Keratinocyte (primary cell): ENCODE measurements around the gene MAGIX. TPM values are rescaled to one million over a fixed set of nuclear protein-coding genes. Genes with fewer than 3 reads are reported as not detected.

Experiments
- DNase-seq: peaks from one replicate; pipeline ENCODE4 v3.0.0-alpha.2; 2011; ENCODE audit warnings: low read depth, missing footprints, low spot score
- FAIRE-seq: peaks from 2 replicates; lab custom pipeline; 2011; peaks lifted over from hg19 to GRCh38; lab: Jason Lieb, UNC
- H2AFZ ChIP-seq: 2 replicates; pipeline ENCODE4 v1.6.0; 2012; ENCODE audit warnings: low read length, control low read depth, inconsistent platforms; ENCODE audit not compliant: control insufficient read depth
- H3K27ac ChIP-seq: 2 replicates; pipeline ENCODE4 v1.5.1; 2011; ENCODE audit warnings: low read length; ENCODE audit not compliant: control insufficient read depth, insufficient read depth
- H3K27me3 ChIP-seq: 3 replicates; pipeline ENCODE4 v1.6.0; 2011; ENCODE audit warnings: low read length; ENCODE audit not compliant: control insufficient read depth, insufficient read depth; ENCODE audit errors: extremely low read depth
- H3K36me3 ChIP-seq, 2 experiments: 2 replicates in 1 of 2; 3 replicates in 1 of 2; pipeline ENCODE4 v1.5.1; 2011; ENCODE audit warnings: low read length in 2 of 2, mild to moderate bottlenecking in 1 of 2; ENCODE audit not compliant: control insufficient read depth in 2 of 2, insufficient read depth in 2 of 2; ENCODE audit errors: extremely low read depth in 1 of 2
- H3K4me1 ChIP-seq: 3 replicates; pipeline ENCODE4 v1.5.1; 2011; ENCODE audit warnings: low read length; ENCODE audit not compliant: control insufficient read depth, insufficient read depth; ENCODE audit errors: extremely low read depth
- H3K4me2 ChIP-seq: 3 replicates; pipeline ENCODE4 v1.6.0; 2011; ENCODE audit warnings: low read depth, low read length; ENCODE audit not compliant: control insufficient read depth, insufficient read depth; ENCODE audit errors: extremely low read depth
- H3K4me3 ChIP-seq, 3 experiments: fragments of 200-600 bp in 1 of 3; sonication (generic) in 1 of 3; 2 replicates in 2 of 3; 3 replicates in 1 of 3; pipeline ENCODE4 v1.5.1; 2011 to 2016; ENCODE audit warnings: low read length in 3 of 3, mild to moderate bottlenecking in 3 of 3, control low read depth in 2 of 3, inconsistent platforms in 1 of 3, low read depth in 1 of 3, mixed read lengths in 1 of 3, mixed run types in 1 of 3, moderate library complexity in 1 of 3; ENCODE audit not compliant: control insufficient read depth in 2 of 3, insufficient read depth in 2 of 3; ENCODE audit errors: extremely low read depth in 1 of 3
- H3K79me2 ChIP-seq: 2 replicates; pipeline ENCODE4 v1.6.0; 2012; ENCODE audit warnings: low read length; ENCODE audit not compliant: control insufficient read depth, insufficient read depth
- H3K9ac ChIP-seq: 3 replicates; pipeline ENCODE4 v1.6.0; 2011; ENCODE audit warnings: low read length; ENCODE audit not compliant: control insufficient read depth, insufficient read depth; ENCODE audit errors: extremely low read depth
- H3K9me1 ChIP-seq: 3 replicates; pipeline ENCODE4 v1.6.0; 2011; ENCODE audit warnings: low read length; ENCODE audit not compliant: control insufficient read depth, insufficient read depth; ENCODE audit errors: extremely low read depth
- H3K9me3 ChIP-seq: 2 replicates; pipeline ENCODE4 v1.5.1; 2012; ENCODE audit warnings: low read depth, low read length; ENCODE audit not compliant: control insufficient read depth
- H4K20me1 ChIP-seq: 3 replicates; pipeline ENCODE4 v1.6.0; 2011; ENCODE audit warnings: low read length; ENCODE audit not compliant: control insufficient read depth, insufficient read depth; ENCODE audit errors: extremely low read depth
- EZH2 ChIP-seq: IDR thresholded peaks from one replicate; pipeline ENCODE4 v1.6.1; 2012; ENCODE audit warnings: inconsistent platforms, mild to moderate bottlenecking, low read length, moderate library complexity
- dilution Hi-C: fragments of 300-500 bp; cut with MboI; formaldehyde crosslinking; loops from one replicate; pipeline ENCODE4 v1.7.0; 2020; ENCODE audit warnings: low sequenced_read_pairs; ENCODE audit not compliant: extremely low pct_ligation_motif_present
- polyA plus RNA-seq, 5 experiments: library from polyadenylated mRNA; depleted of rRNA in 3 of 5; stranded (reverse) in 3 of 5; stranded (forward) in 1 of 5; unstranded in 1 of 5; fragments of >200 nt; gene quantifications; 1 replicate in 1 of 5; 2 replicates in 3 of 5; 3 replicates in 1 of 5; pipeline versions ENCODE4 v1.2.1 to v1.2.3, GENCODE V29; 2011 to 2012; ENCODE audit warnings: missing spikeins in 2 of 5, low read depth in 1 of 5, low replicate concordance in 1 of 5
- TF ChIP-seq, protein P1 (sequence below), 3 experiments: IDR thresholded peaks in 1 of 3; conservative IDR thresholded peaks in 1 of 3; optimal IDR thresholded peaks in 1 of 3; 2 replicates in 2 of 3; 3 replicates in 1 of 3; pipeline versions ENCODE3 to v1.5.1; 2011; ENCODE audit warnings: low read length in 3 of 3, mild to moderate bottlenecking in 3 of 3, moderate library complexity in 2 of 3, control low read depth in 1 of 3, inconsistent platforms in 1 of 3; ENCODE audit not compliant: insufficient read depth in 2 of 3; ENCODE audit errors: extremely low read depth in 1 of 3

MAGIX gene
- polyA plus RNA-seq, 1 donor (not counting 4 experiments of a cell fraction or from before 2014, with no cell fraction given), result 0.51 TPM

DNA sequence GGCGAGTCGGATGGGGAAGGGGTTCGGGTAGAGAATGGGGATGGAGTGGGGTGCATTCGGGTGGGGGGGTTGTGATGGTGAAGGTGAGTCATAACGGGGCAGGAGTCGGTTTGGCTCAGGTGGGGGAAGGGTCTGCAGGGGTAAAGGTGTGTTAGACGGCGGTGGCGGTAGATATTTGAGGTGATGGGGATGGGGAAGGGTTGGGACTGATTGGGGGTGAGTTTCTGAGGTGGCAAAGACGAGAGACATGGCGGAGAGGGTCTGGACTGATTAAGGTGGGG is 36.7 kb downstream of the MAGIX start:
- DNase-seq (no peak), FAIRE-seq (no peak)
- no peak overlapping the region for H3K4me3 ChIP-seq
- H3K9me1 ChIP-seq, result no peaks in the 10 kb centered on the region
- H3K4me1 ChIP-seq, result peaks cover 4% of the 10 kb centered on the region
- no peaks in the 10 kb centered on the region for H3K36me3 ChIP-seq
- H3K9ac ChIP-seq, result no peak overlapping the region
- TF ChIP-seq, protein P1, sequence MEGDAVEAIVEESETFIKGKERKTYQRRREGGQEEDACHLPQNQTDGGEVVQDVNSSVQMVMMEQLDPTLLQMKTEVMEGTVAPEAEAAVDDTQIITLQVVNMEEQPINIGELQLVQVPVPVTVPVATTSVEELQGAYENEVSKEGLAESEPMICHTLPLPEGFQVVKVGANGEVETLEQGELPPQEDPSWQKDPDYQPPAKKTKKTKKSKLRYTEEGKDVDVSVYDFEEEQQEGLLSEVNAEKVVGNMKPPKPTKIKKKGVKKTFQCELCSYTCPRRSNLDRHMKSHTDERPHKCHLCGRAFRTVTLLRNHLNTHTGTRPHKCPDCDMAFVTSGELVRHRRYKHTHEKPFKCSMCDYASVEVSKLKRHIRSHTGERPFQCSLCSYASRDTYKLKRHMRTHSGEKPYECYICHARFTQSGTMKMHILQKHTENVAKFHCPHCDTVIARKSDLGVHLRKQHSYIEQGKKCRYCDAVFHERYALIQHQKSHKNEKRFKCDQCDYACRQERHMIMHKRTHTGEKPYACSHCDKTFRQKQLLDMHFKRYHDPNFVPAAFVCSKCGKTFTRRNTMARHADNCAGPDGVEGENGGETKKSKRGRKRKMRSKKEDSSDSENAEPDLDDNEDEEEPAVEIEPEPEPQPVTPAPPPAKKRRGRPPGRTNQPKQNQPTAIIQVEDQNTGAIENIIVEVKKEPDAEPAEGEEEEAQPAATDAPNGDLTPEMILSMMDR (optimal IDR thresholded peaks at IDR 0.05 in 1 of 3, IDR thresholded peaks at IDR 0.05 in 1 of 3, conservative IDR thresholded peaks at IDR 0.05 in 1 of 3; ENCODE audit: extremely low read depth in 1 of 3, insufficient read depth in 2 of 3, low read length in 3 of 3), result no peak
- no peak for TF ChIP-seq EZH2
- H3K27me3 ChIP-seq, result peaks cover 2% of the 10 kb centered on the region
- no peaks in the 10 kb centered on the region for H3K9me3 ChIP-seq
- H3K27ac ChIP-seq, result no peak overlapping the region
- H2AFZ ChIP-seq, result no peak overlapping the region
- dilution Hi-C loops, result no loop called here
- H4K20me1 ChIP-seq, result no peaks in the 10 kb centered on the region
- H3K4me2 ChIP-seq, result no peak overlapping the region
- no peaks in the 10 kb centered on the region for H3K79me2 ChIP-seq

DNA sequence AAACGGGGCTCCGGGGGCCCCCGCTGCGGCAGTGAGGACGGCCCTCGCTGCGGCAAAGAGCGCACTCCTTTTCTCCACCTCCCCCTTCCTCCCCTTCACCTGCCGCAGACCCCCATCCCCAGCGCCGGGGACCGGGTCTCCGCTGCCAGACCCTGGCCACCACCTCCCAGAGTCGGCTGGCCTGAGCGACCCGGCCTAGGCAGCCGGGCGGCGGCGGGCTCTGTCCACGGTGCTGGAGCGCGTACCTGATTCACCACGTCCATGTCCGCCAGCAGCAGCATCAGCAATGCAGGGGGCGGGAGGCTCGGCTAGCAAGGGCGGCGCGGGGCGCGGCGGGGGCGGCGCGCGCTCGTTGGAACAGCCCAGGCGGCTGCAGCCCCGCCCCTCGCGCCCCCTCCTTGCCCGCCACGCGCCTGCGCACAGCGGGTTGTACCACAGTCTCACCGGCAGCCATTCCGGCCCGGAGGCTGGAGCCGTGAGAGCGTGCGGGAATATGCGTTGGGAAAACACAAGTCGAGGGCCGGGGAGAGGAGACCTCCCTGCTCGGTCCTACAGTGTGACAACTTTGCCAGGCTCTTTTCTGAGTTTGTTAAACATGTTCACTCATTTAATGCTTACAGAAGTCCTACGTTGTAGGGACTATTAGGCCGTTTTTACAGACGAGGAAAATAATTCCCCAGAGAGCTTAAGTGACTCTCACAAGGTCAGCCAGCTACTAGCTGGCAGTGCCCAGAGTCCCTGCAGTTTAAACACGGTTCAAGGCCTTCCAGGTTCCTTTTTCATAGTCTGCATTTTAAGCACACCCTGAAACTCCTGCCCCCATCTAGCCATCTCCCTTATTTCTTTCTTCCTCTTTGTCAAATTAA is 37.6 kb downstream of the MAGIX start, which contains the start of gene SYP:
TSS of gene SYP (minus strand) at position 288 of the 866 bp plus-strand sequence. CDS start at position 281, 7 bp downstream.
- peak within 1 kb of the TSS; percentile 72 for H2AFZ ChIP-seq
- H3K4me2 ChIP-seq, result peak within 1 kb of the TSS; percentile 82
- H3K4me1 ChIP-seq, result peaks cover 4% of the 10 kb centered on the region
- DNase-seq, result no peak
- no peaks in the 10 kb centered on the region for H3K36me3 ChIP-seq
- dilution Hi-C loops, result no loop called here
- H3K4me3 ChIP-seq, result peak within 1 kb of the TSS in 1 of 3 experiments; percentile 64
- no peaks in the 10 kb centered on the region for H3K79me2 ChIP-seq
- H3K27me3 ChIP-seq, result peaks cover 2% of the 10 kb centered on the region
- TF ChIP-seq, protein P1 (optimal IDR thresholded peaks at IDR 0.05 in 1 of 3, IDR thresholded peaks at IDR 0.05 in 1 of 3, conservative IDR thresholded peaks at IDR 0.05 in 1 of 3; ENCODE audit: extremely low read depth in 1 of 3, insufficient read depth in 2 of 3, low read length in 3 of 3), result no peak
- TF ChIP-seq EZH2, result no peak
- FAIRE-seq, result no peak
- peak within 1 kb of the TSS; percentile 36 for H3K27ac ChIP-seq
- H3K9me3 ChIP-seq, result no peaks in the 10 kb centered on the region
- H4K20me1 ChIP-seq, result no peaks in the 10 kb centered on the region
- no peaks in the 10 kb centered on the region for H3K9me1 ChIP-seq
- peak within 1 kb of the TSS; percentile 60 for H3K9ac ChIP-seq
